HG03432 (cell line): ENCODE data around the gene POC1B.

Experiments used
- ATAC-seq: cut with Tn5 transposase; IDR thresholded peaks from one replicate; pipeline ENCODE4 v1.9.1; 2021; ENCODE audit warnings: mild to moderate bottlenecking, moderate library complexity; ENCODE audit not compliant: unreplicated experiment

Gene POC1B

GRCh38 chr12:89390802-89391673, 134.8 kb downstream of the POC1B start:
- no peak for ATAC-seq

- ATAC-seq: peak; percentile 69
Measured at GRCh38 chr12:89389755-89390661, 135.8 kb downstream of the POC1B start.

GRCh38 chr12:89386138-89386537, 139.7 kb downstream of the POC1B start:
- ATAC-seq: no peak

GRCh38 chr12:89384807-89385206, 141.0 kb downstream of the POC1B start:
- no peak for ATAC-seq

- no peak for ATAC-seq
Measured at GRCh38 chr12:89384050-89384758, 141.6 kb downstream of the POC1B start.

GRCh38 chr12:89383235-89384049, 142.4 kb downstream of the POC1B start:
- no peak for ATAC-seq

- no peak for ATAC-seq
Measured at GRCh38 chr12:89382328-89382727, 143.5 kb downstream of the POC1B start.

- ATAC-seq: no peak
Measured at GRCh38 chr12:89379839-89380467, 145.9 kb downstream of the POC1B start.

GRCh38 chr12:89379148-89379838, 146.6 kb downstream of the POC1B start:
- no peak for ATAC-seq

GRCh38 chr12:89376844-89377243, 149.0 kb downstream of the POC1B start:
- ATAC-seq: no peak

- ATAC-seq: no peak
Measured at GRCh38 chr12:89376202-89376529, 149.7 kb downstream of the POC1B start.

GRCh38 chr12:89373763-89374572, 151.9 kb downstream of the POC1B start:
- no peak for ATAC-seq

GRCh38 chr12:89372584-89373370, 153.1 kb downstream of the POC1B start:
- ATAC-seq: no peak

- ATAC-seq: no peak
Measured at GRCh38 chr12:89370850-89371249, 155.0 kb downstream of the POC1B start.

- no peak for ATAC-seq
Measured at GRCh38 chr12:89370421-89370831, 155.4 kb downstream of the POC1B start.
